ENCODE data around the gene DLX4.

DLX4 gene

DNA sequence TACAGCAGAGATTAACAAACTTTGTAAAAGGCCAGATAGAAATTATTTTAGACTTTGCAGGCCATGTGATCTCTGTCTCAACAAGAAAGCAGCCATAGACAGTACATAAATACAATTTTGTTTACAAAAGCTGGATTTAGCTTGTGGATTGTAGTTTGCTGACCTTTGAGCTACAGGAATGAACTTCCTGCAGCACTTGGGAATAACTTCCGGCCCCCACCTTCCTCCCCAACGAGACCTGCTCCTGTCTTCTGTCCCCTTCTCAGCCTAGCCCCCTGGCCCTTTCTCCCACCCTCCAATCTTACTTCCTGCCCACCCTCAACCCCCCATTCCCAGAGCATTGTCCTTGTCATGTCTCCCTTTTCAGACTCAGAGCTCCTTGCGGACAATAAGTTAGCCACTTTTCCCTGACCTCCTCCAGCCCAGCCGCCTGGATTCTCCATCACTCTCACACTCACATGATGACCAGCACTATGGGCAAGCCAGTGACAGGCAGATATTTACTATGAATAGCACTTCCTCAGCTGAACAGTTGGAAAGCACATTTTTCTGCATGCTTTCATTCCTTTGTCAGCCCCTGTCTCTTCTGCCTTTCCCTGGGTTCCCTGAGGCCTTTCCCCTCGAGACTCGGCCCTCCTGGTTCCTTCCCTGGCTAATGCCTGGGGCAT lies 53.6 kb downstream of the DLX4 start:
- Histone ChIP-seq H3K9me3 (ENCODE audit: insufficient read depth, low read depth, low read length) (no peaks in the 10 kb centered on the region), H3K4me3 (ENCODE audit: low read length, poor library complexity, severe bottlenecking) (no peak overlapping the region), H2AFZ (ENCODE audit: low read length) (no peak overlapping the region), H3F3A (ENCODE audit: low read depth) (peaks cover 14% of the 10 kb centered on the region), H3K4me1 (ENCODE audit: insufficient read depth, low read length, poor library complexity, severe bottlenecking) (peaks cover 7% of the 10 kb centered on the region), H4K20me1 (ENCODE audit: insufficient read depth, low read length, poor library complexity, severe bottlenecking) (no peaks in the 10 kb centered on the region), H3K79me2 (ENCODE audit: insufficient read depth, low read length) (no peaks in the 10 kb centered on the region), H3K27me3 (ENCODE audit: insufficient read depth, low read length, poor library complexity, severe bottlenecking) (no peaks in the 10 kb centered on the region), H3K36me3 (ENCODE audit: insufficient read depth, low read length) (no peaks in the 10 kb centered on the region), H3K9me2 (replicated peaks; ENCODE audit: low read depth, low read length) (no peaks in the 10 kb centered on the region), H3K4me2 (ENCODE audit: low read depth, low read length, poor library complexity, severe bottlenecking) (no peak overlapping the region), H3K9ac (ENCODE audit: low read depth, low read length, poor library complexity, severe bottlenecking) (no peak overlapping the region)
- TF ChIP-seq CTCF (conservative IDR thresholded peaks at IDR 0.05; ENCODE audit: low read length) (no peak), EZH2phosphoT487 (IDR thresholded peaks at IDR 0.05; ENCODE audit: borderline replicate concordance) (no peak)

DNA sequence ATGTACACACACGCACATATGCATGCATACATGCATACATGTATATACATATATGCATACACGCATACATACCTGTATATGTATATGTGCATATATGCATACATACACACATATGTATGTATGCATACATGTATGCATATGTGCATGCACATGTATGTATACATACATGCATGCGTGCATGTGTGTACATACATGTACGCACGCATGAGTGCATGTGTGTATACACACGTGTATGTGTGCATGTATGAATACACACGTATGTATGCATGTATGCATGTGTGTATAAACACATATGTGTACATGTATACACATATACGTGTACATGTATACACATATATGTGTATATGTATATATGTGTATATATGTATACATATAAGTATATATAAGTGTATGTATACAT lies 54.5 kb downstream of the DLX4 start:
- H3K4me2 ChIP-seq (ENCODE audit: low read depth, low read length, poor library complexity, severe bottlenecking): no peak overlapping the region
- peaks cover 14% of the 10 kb centered on the region for H3F3A ChIP-seq (ENCODE audit: low read depth)
- H2AFZ ChIP-seq (ENCODE audit: low read length): no peak overlapping the region

More for the DNA sequence above, 54.5 kb downstream of the DLX4 start:
- TF ChIP-seq CTCF (conservative IDR thresholded peaks at IDR 0.05; ENCODE audit: low read length) (no peak), EZH2phosphoT487 (IDR thresholded peaks at IDR 0.05; ENCODE audit: borderline replicate concordance) (no peak)
- Histone ChIP-seq H3K36me3 (ENCODE audit: insufficient read depth, low read length) (no peaks in the 10 kb centered on the region), H3K4me3 (ENCODE audit: low read length, poor library complexity, severe bottlenecking) (no peak overlapping the region), H4K20me1 (ENCODE audit: insufficient read depth, low read length, poor library complexity, severe bottlenecking) (no peaks in the 10 kb centered on the region), H3K27me3 (ENCODE audit: insufficient read depth, low read length, poor library complexity, severe bottlenecking) (no peaks in the 10 kb centered on the region), H3K4me1 (ENCODE audit: insufficient read depth, low read length, poor library complexity, severe bottlenecking) (peaks cover 15% of the 10 kb centered on the region), H3K9me3 (ENCODE audit: insufficient read depth, low read depth, low read length) (no peaks in the 10 kb centered on the region), H3K79me2 (ENCODE audit: insufficient read depth, low read length) (no peaks in the 10 kb centered on the region), H3K9ac (ENCODE audit: low read depth, low read length, poor library complexity, severe bottlenecking) (no peak overlapping the region), H3K9me2 (replicated peaks; ENCODE audit: low read depth, low read length) (no peaks in the 10 kb centered on the region)
